K562 (cell line): Measurements from ENCODE around the gene PRDM16.

Experiments
- BACH1 ChIP-seq: fragments of 200-800 bp; sonication (Bioruptor generic); IDR thresholded peaks from 2 replicates; pipeline ENCODE4 v1.6.1; 2016; ENCODE audit warnings: missing genetic modification characterization, missing compliant biosample characterization
- MAFG ChIP-seq: fragments of 450-650 bp; conservative IDR thresholded peaks from 2 replicates; pipeline ENCODE4 v1.6.1; 2016; ENCODE audit warnings: missing genetic modification characterization, missing compliant biosample characterization
- MIER1 ChIP-seq: fragments of 450-650 bp; IDR thresholded peaks from 2 replicates; pipeline ENCODE4 v1.6.1; 2016; ENCODE audit warnings: antibody characterized with exemption, mild to moderate bottlenecking, low read depth
- NONO ChIP-seq, 2 experiments: fragments of 200-400 bp in 1 of 2; fragments of 450-650 bp in 1 of 2; formaldehyde crosslinking in 1 of 2; IDR thresholded peaks; 2 replicates each; pipeline ENCODE4 v1.6.1; 2017; ENCODE audit warnings: low read depth in 2 of 2, mild to moderate bottlenecking in 2 of 2, moderate library complexity in 2 of 2, low read length in 1 of 2
- NRF1 ChIP-seq, 2 experiments: fragments of 450-650 bp; IDR thresholded peaks in 1 of 2; conservative IDR thresholded peaks in 1 of 2; 2 replicates each; pipeline ENCODE4 v1.6.1; 2014; ENCODE audit warnings: mild to moderate bottlenecking in 2 of 2
- SMAD1 ChIP-seq: fragments of 150-350 bp; IDR thresholded peaks from 2 replicates; pipeline ENCODE4 v1.6.1; 2014; ENCODE audit warnings: low read length, low read depth; ENCODE audit not compliant: partially characterized antibody
- U2AF1 ChIP-seq: fragments of 200-400 bp; formaldehyde crosslinking; optimal IDR thresholded peaks from 2 replicates; pipeline ENCODE3; 2017; ENCODE audit warnings: mild to moderate bottlenecking, low read depth, low read length, moderate library complexity
- ZBTB1 ChIP-seq: sonication (generic); formaldehyde crosslinking; IDR thresholded peaks from 2 replicates; pipeline ENCODE4 v1.8.1; 2023; ENCODE audit warnings: missing genetic modification reagents, low read depth, mild to moderate bottlenecking, borderline replicate concordance
- ZC3H8 ChIP-seq: fragments of 450-650 bp; IDR thresholded peaks from 2 replicates; pipeline ENCODE4 v1.6.1; 2017
- ZNF24 ChIP-seq: fragments of 450-650 bp; IDR thresholded peaks from 2 replicates; pipeline ENCODE4 v1.6.1; 2016
- TF ChIP-seq, protein P1 (sequence below): fragments of 250-450 bp; sonication (Bioruptor Pico); IDR thresholded peaks from 2 replicates; pipeline ENCODE4 v1.8.0; 2021; ENCODE audit warnings: mild to moderate bottlenecking, moderate library complexity
- TF ChIP-seq, protein P2 (sequence below): fragments of 450-650 bp; IDR thresholded peaks from 2 replicates; pipeline ENCODE4 v1.6.1; 2016; ENCODE audit warnings: borderline replicate concordance

DNA sequence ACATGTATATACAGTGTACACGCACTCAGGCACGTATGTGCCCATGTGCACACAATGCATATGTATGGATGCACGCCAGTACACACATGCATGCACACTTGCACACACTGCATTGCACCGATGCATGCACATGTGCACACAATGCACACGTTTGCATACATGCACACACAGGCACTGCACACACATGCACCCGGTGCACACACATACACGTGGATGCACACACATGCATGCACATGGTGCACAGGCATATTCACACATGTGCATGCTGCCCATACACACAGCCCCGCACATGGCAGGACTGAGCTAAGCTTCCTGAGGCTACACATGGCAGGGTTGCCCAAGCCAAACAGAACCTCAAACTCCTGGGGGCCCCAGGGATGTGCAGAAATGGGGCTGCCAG lies 405.0 kb downstream of the PRDM16 start:
- TF ChIP-seq, protein P1, sequence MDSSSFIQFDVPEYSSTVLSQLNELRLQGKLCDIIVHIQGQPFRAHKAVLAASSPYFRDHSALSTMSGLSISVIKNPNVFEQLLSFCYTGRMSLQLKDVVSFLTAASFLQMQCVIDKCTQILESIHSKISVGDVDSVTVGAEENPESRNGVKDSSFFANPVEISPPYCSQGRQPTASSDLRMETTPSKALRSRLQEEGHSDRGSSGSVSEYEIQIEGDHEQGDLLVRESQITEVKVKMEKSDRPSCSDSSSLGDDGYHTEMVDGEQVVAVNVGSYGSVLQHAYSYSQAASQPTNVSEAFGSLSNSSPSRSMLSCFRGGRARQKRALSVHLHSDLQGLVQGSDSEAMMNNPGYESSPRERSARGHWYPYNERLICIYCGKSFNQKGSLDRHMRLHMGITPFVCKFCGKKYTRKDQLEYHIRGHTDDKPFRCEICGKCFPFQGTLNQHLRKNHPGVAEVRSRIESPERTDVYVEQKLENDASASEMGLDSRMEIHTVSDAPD (CRISPR knock-in tag): no peak
- no peak for TF ChIP-seq U2AF1
- TF ChIP-seq MAFG: no peak
- TF ChIP-seq NONO (IDR thresholded peaks at IDR 0.05; ENCODE audit: low read depth in 2 of 2, low read length in 1 of 2): no peak
- TF ChIP-seq MIER1: no peak
- TF ChIP-seq ZBTB1 (CRISPR knock-in tag): no peak
- TF ChIP-seq, protein P2, sequence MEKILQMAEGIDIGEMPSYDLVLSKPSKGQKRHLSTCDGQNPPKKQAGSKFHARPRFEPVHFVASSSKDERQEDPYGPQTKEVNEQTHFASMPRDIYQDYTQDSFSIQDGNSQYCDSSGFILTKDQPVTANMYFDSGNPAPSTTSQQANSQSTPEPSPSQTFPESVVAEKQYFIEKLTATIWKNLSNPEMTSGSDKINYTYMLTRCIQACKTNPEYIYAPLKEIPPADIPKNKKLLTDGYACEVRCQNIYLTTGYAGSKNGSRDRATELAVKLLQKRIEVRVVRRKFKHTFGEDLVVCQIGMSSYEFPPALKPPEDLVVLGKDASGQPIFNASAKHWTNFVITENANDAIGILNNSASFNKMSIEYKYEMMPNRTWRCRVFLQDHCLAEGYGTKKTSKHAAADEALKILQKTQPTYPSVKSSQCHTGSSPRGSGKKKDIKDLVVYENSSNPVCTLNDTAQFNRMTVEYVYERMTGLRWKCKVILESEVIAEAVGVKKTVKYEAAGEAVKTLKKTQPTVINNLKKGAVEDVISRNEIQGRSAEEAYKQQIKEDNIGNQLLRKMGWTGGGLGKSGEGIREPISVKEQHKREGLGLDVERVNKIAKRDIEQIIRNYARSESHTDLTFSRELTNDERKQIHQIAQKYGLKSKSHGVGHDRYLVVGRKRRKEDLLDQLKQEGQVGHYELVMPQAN: no peak
- TF ChIP-seq NRF1 (conservative IDR thresholded peaks at IDR 0.05 in 1 of 2, IDR thresholded peaks at IDR 0.05 in 1 of 2): no peak
- TF ChIP-seq BACH1 (tag): no peak
- no peak for TF ChIP-seq ZNF24
- TF ChIP-seq ZC3H8: no peak
- no peak for TF ChIP-seq SMAD1
